H1 (cell line): ENCODE results near the gene RASGEF1C. TPM values are rescaled to one million over a fixed set of nuclear protein-coding genes. Genes with fewer than 3 reads are reported as not detected.
A peak's percentile ranks its signal among the peaks of the same experiment; 100 is the strongest.

Experiments
- CTCF ChIA-PET: fragments of 300-600 bp; sonication (Branson Sonifier 250); formaldehyde crosslinking; loops from one replicate; lab custom pipeline; 2021; ENCODE audit not compliant: partially characterized antibody; lab: Charles Lee
- POLR2A ChIA-PET: fragments of 300-600 bp; sonication (Branson Sonifier 250); formaldehyde crosslinking; loops from one replicate; lab custom pipeline; 2021; ENCODE audit warnings: inconsistent platforms; ENCODE audit not compliant: partially characterized antibody; lab: Charles Lee
- DNase-seq, 2 experiments: peaks; one replicate each; pipeline versions ENCODE4 v3.0.0 to v3.0.0-alpha.2; 2010 to 2022; ENCODE audit warnings: low spot score in 2 of 2, low read depth in 1 of 2, mixed read lengths in 1 of 2
- FAIRE-seq: peaks from 2 replicates; lab custom pipeline; 2011; peaks lifted over from hg19 to GRCh38; lab: Jason Lieb, UNC
- H2AFZ ChIP-seq: 2 replicates; pipeline ENCODE4 v1.8.1; 2012; ENCODE audit warnings: low read length, inconsistent platforms
- H2AK5ac ChIP-seq: 2 replicates; pipeline ENCODE4 v1.6.1; 2013; ENCODE audit warnings: low read depth, low read length
- H2BK120ac ChIP-seq: replicated peaks from 2 replicates; pipeline ENCODE3; 2013; ENCODE audit warnings: low read depth, low read length, inconsistent platforms
- H2BK12ac ChIP-seq: 2 replicates; pipeline ENCODE4 v1.6.1; 2013; ENCODE audit warnings: low read depth, low read length
- H2BK15ac ChIP-seq: 2 replicates; pipeline ENCODE4 v1.6.1; 2013; ENCODE audit warnings: low read length
- H2BK20ac ChIP-seq: 2 replicates; pipeline ENCODE4 v1.6.1; 2013; ENCODE audit warnings: low read length
- H2BK5ac ChIP-seq: 2 replicates; pipeline ENCODE4 v1.6.1; 2013; ENCODE audit warnings: low read depth, low read length
- H3K14ac ChIP-seq: 2 replicates; pipeline ENCODE4 v1.6.1; 2013; ENCODE audit warnings: inconsistent platforms; ENCODE audit not compliant: insufficient read length
- H3K18ac ChIP-seq: 2 replicates; pipeline ENCODE4 v1.6.1; 2013; ENCODE audit warnings: low read length; ENCODE audit errors: extremely low read depth
- H3K23ac ChIP-seq: 2 replicates; pipeline ENCODE4 v1.6.1; 2013; ENCODE audit warnings: inconsistent platforms; ENCODE audit not compliant: insufficient read length
- H3K23me2 ChIP-seq: 2 replicates; pipeline ENCODE4 v1.6.1; 2013; ENCODE audit warnings: low read depth, low read length
- H3K27ac ChIP-seq: 2 replicates; pipeline ENCODE4 v1.6.1; 2011; ENCODE audit warnings: low read depth, low read length, inconsistent platforms
- H3K27me3 ChIP-seq, 4 experiments: replicated peaks in 1 of 4; 1 replicate in 1 of 4; 2 replicates in 3 of 4; pipeline versions ENCODE4 v1.6.1 to v1.8.1; 2011 to 2013; ENCODE audit warnings: low read length in 3 of 4, mild to moderate bottlenecking in 3 of 4, inconsistent platforms in 2 of 4, mixed read lengths in 2 of 4, moderate library complexity in 1 of 4; ENCODE audit not compliant: control insufficient read depth in 3 of 4, insufficient read depth in 3 of 4; ENCODE audit errors: extremely low read depth in 1 of 4
- H3K36me3 ChIP-seq, 4 experiments: 2 replicates each; pipeline versions ENCODE4 v1.6.1 to v1.8.1; 2011 to 2013; ENCODE audit warnings: mild to moderate bottlenecking in 4 of 4, low read length in 3 of 4, moderate library complexity in 2 of 4, control low read depth in 1 of 4, inconsistent platforms in 1 of 4; ENCODE audit not compliant: insufficient read depth in 4 of 4, control insufficient read depth in 2 of 4
- H3K4ac ChIP-seq: replicated peaks from 2 replicates; pipeline ENCODE3; 2013; ENCODE audit warnings: low read length, low read depth, mixed read lengths, inconsistent platforms; ENCODE audit not compliant: insufficient read length
- H3K4me1 ChIP-seq, 4 experiments: replicated peaks in 1 of 4; 1 replicate in 1 of 4; 2 replicates in 3 of 4; pipeline versions ENCODE4 v1.6.1 to v1.8.1; 2011 to 2013; ENCODE audit warnings: low read length in 3 of 4, inconsistent platforms in 2 of 4, mixed read lengths in 1 of 4; ENCODE audit not compliant: insufficient read depth in 4 of 4, control insufficient read depth in 3 of 4
- H3K4me2 ChIP-seq, 2 experiments: 2 replicates each; pipeline versions ENCODE4 v1.6.1 to v1.8.1; 2011 to 2013; ENCODE audit warnings: low read depth in 2 of 2, low read length in 2 of 2, control low read depth in 1 of 2, inconsistent platforms in 1 of 2, mild to moderate bottlenecking in 1 of 2; ENCODE audit not compliant: insufficient read depth in 1 of 2
- H3K4me3 ChIP-seq, 4 experiments: fragments of 200-600, 300-600 bp in 1 of 4; sonication (generic), shearing (Covaris generic), sonication (Bioruptor Twin) in 1 of 4; 2 replicates each; pipeline versions ENCODE4 v1.5.1 to v1.8.1; 2011 to 2016; ENCODE audit warnings: low read length in 4 of 4, low read depth in 3 of 4, control low read depth in 2 of 4, inconsistent platforms in 2 of 4, mild to moderate bottlenecking in 2 of 4, mixed read lengths in 1 of 4, moderate library complexity in 1 of 4; ENCODE audit not compliant: insufficient read depth in 2 of 4; ENCODE audit errors: extremely low read depth in 1 of 4
- H3K56ac ChIP-seq: replicated peaks from 2 replicates; pipeline ENCODE3; 2013; ENCODE audit warnings: low read depth, mild to moderate bottlenecking, mixed read lengths, low read length, inconsistent platforms; ENCODE audit not compliant: insufficient read length
- H3K79me1 ChIP-seq: 2 replicates; pipeline ENCODE4 v1.6.1; 2013; ENCODE audit warnings: low read depth, low read length, control low read depth
- H3K79me2 ChIP-seq, 2 experiments: 2 replicates each; pipeline versions ENCODE4 v1.6.1 to v1.8.1; 2012 to 2013; ENCODE audit warnings: low read length in 2 of 2, mild to moderate bottlenecking in 2 of 2, inconsistent platforms in 1 of 2; ENCODE audit not compliant: insufficient read depth in 2 of 2, control insufficient read depth in 1 of 2
- H3K9ac ChIP-seq, 4 experiments: replicated peaks in 1 of 4; 1 replicate in 1 of 4; 2 replicates in 3 of 4; pipeline versions ENCODE4 v1.6.1 to v1.8.1; 2011 to 2013; ENCODE audit warnings: low read depth in 3 of 4, low read length in 3 of 4, control low read depth in 2 of 4, mild to moderate bottlenecking in 2 of 4, moderate library complexity in 2 of 4, inconsistent platforms in 1 of 4; ENCODE audit errors: extremely low read depth in 1 of 4
- H3K9me3 ChIP-seq, 2 experiments: 2 replicates each; pipeline versions ENCODE4 v1.6.1 to v1.8.1; 2012 to 2013; ENCODE audit warnings: mild to moderate bottlenecking in 2 of 2, moderate library complexity in 2 of 2, control low read depth in 1 of 2, inconsistent platforms in 1 of 2, low read depth in 1 of 2, low read length in 1 of 2, mixed read lengths in 1 of 2; ENCODE audit not compliant: insufficient read depth in 2 of 2
- H4K20me1 ChIP-seq, 2 experiments: replicated peaks in 1 of 2; 2 replicates each; pipeline versions ENCODE3 to v1.8.1; 2011 to 2013; ENCODE audit warnings: inconsistent platforms in 2 of 2, low read length in 2 of 2, mild to moderate bottlenecking in 1 of 2; ENCODE audit not compliant: insufficient read depth in 2 of 2, control insufficient read depth in 1 of 2
- H4K5ac ChIP-seq: 2 replicates; pipeline ENCODE4 v1.6.1; 2013; ENCODE audit warnings: low read length, low read depth, mixed read lengths, inconsistent platforms; ENCODE audit not compliant: insufficient read length
- H4K8ac ChIP-seq: 2 replicates; pipeline ENCODE4 v1.8.0; 2013; ENCODE audit warnings: mild to moderate bottlenecking, moderate library complexity, low read length, inconsistent platforms; ENCODE audit not compliant: insufficient read depth; ENCODE audit errors: extremely low read depth
- H4K91ac ChIP-seq: replicated peaks from 2 replicates; pipeline ENCODE3; 2013; ENCODE audit warnings: low read length, mixed read lengths, inconsistent platforms; ENCODE audit not compliant: insufficient read length
- BACH1 ChIP-seq: IDR thresholded peaks from 2 replicates; pipeline ENCODE4 v1.6.1; 2012; ENCODE audit warnings: low read length, improper control_type of control experiment
- BRCA1 ChIP-seq: IDR thresholded peaks from 2 replicates; pipeline ENCODE4 v1.6.1; 2012; ENCODE audit warnings: low read depth, low read length, improper control_type of control experiment
- CBX8 ChIP-seq: fragments of 300-800, 300-1000 bp; sonication (generic); IDR thresholded peaks from 2 replicates; pipeline ENCODE4 v1.7.1; 2016; ENCODE audit warnings: low read depth, low read length, borderline replicate concordance
- CTBP2 ChIP-seq: IDR thresholded peaks from 2 replicates; pipeline ENCODE4 v1.7.0; 2011; ENCODE audit warnings: borderline replicate concordance, mild to moderate bottlenecking, moderate library complexity, mixed read lengths, low read length; ENCODE audit not compliant: insufficient read depth, insufficient read length
- EZH2 ChIP-seq: fragments of 200-600 bp; sonication (generic); IDR thresholded peaks from 2 replicates; pipeline ENCODE4 v1.7.1; 2012; ENCODE audit warnings: low read depth, mild to moderate bottlenecking, moderate library complexity, low read length, inconsistent platforms; ENCODE audit not compliant: severe bottlenecking
- GABPA ChIP-seq: IDR thresholded peaks from 2 replicates; pipeline ENCODE4 v1.6.1; 2011; ENCODE audit warnings: mild to moderate bottlenecking, low read length, moderate library complexity, borderline replicate concordance; ENCODE audit not compliant: insufficient read depth
- HDAC2 ChIP-seq, 2 experiments: fragments of 300-600 bp in 1 of 2; sonication (generic) in 1 of 2; IDR thresholded peaks; 2 replicates each; pipeline ENCODE4 v1.6.1; 2011 to 2012; ENCODE audit warnings: low read depth in 2 of 2, low read length in 2 of 2, mild to moderate bottlenecking in 2 of 2, moderate library complexity in 2 of 2, borderline replicate concordance in 1 of 2, inconsistent platforms in 1 of 2
- POLR2A ChIP-seq, 2 experiments: IDR thresholded peaks; 1 replicate in 1 of 2; 2 replicates in 1 of 2; pipeline ENCODE4 v1.6.1; 2011; ENCODE audit warnings: low read depth in 2 of 2, low read length in 2 of 2, mild to moderate bottlenecking in 2 of 2; ENCODE audit errors: control extremely low read depth in 1 of 2
- RFX5 ChIP-seq: IDR thresholded peaks from 2 replicates; pipeline ENCODE4 v1.6.1; 2011; ENCODE audit warnings: low read depth, low read length, improper control_type of control experiment, borderline replicate concordance
- SP1 ChIP-seq: IDR thresholded peaks from 2 replicates; pipeline ENCODE4 v1.6.1; 2011; ENCODE audit warnings: low read depth, low read length
- SRF ChIP-seq: IDR thresholded peaks from 2 replicates; pipeline ENCODE4 v1.6.1; 2011; ENCODE audit warnings: mild to moderate bottlenecking, low read depth, low read length, moderate library complexity
- WGBS, 2 experiments: shearing (Covaris generic) in 1 of 2; methylation state at CpG; one replicate each; pipeline versions ENCODE4 v1.1.6 to v1.1.7; 2013 to 2015; ENCODE audit warnings: low lambda C conversion rate in 2 of 2, mixed read lengths in 2 of 2, inconsistent platforms in 1 of 2, low coverage in 1 of 2, missing lambda C conversion rate in 1 of 2; ENCODE audit not compliant: insufficient replicate concordance in 2 of 2, insufficient coverage in 1 of 2, insufficient read length in 1 of 2; ENCODE audit errors: extremely low coverage in 1 of 2, missing lambda C conversion rate in 1 of 2; 5-methylcytosine and 5-hydroxymethylcytosine counted together
- polyA plus RNA-seq, 7 experiments: library from polyadenylated mRNA; depleted of rRNA in 3 of 7; stranded (reverse) in 5 of 7; unstranded in 2 of 7; fragments of >200 nt in 5 of 7; fragments of 200-250 nt in 2 of 7; gene quantifications; 1 replicate in 5 of 7; 2 replicates in 1 of 7; 4 replicates in 1 of 7; pipeline versions ENCODE4 v1.2.1 to v1.2.3, GENCODE V29; 2011 to 2013; ENCODE audit warnings: missing spikeins in 2 of 7, mixed read lengths in 2 of 7
- total RNA-seq: library from RNA; stranded (reverse); fragmentation: NEBNext Ultra II Directional; extraction: Animal tissue kit (Norgen Biotek cat#: 25700); gene quantifications from 2 replicates; pipeline ENCODE4 v1.2.1, GENCODE V29; 2021

The RASGEF1C gene
- total and polyA plus RNA-seq, 2 of the 8 experiments (the other 6 are each of a cell fraction or from before 2014, with no cell fraction given): 0.26 to 0.61 TPM

DNA sequence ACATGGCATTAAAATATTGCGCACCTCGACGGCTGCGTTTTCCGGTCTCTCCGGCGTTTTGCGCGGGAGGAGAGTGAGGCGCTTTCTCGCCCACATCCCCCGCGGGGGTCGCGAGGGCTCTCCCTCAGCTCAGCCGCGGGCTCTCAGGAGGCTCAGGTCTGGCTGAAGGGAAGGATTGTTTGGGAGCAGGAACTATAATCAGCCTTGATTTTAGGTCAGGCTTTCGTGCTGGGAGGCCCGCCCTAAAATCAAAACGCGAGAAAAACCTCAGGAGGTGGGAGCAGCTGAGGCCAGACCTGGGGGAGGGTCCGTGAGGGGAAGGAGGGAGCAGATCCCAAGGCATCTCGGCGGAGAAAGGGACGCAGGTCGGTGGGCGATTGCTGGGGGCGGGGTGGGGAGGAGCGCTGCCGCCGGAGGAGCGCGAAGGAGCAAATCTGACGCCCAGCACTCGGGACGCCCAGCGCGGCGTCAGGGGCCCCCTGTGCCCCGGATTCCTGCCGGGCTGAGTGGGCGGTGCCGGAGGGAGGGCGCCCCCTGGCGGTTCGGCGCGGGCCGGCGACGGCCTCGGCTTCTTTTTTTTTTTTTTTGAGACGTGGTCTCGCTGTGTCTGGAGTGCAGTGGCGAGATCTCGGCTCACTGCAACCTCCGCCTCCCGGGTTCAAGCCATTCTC, 118.8 kb downstream of the RASGEF1C start:
- Histone ChIP-seq H4K91ac (peak overlapping the region; percentile 78), H3K9me3 (no peaks in the 10 kb centered on the region), H3K27ac (peak overlapping the region; percentile 84), H2BK15ac (no peak overlapping the region), H3K79me2 (no peaks in the 10 kb centered on the region), H3K27me3 (no peaks in the 10 kb centered on the region), H4K20me1 (no peaks in the 10 kb centered on the region), H3K18ac (peak overlapping the region; percentile 93), H3K9ac (peak overlapping the region in 3 of 4 experiments; percentile 15 to 63 (median 26); a peak in 6 of 7 replicates), H3K4me1 (peaks cover 1 to 14% (median 9%) of the 10 kb centered on the region in 4 experiments), H2BK12ac (no peak overlapping the region), H4K5ac (peak overlapping the region; percentile 91), H3K23me2 (0 out of 2 replicates have a peak, but pooled peaks cover 2% of the 10 kb centered on the region), H3K14ac (no peak overlapping the region), H3K36me3 (no peaks in the 10 kb centered on the region), H3K23ac (no peak overlapping the region), H2BK20ac (no peak overlapping the region), H2AK5ac (no peak overlapping the region), H3K56ac (peak overlapping the region; percentile 71), H2BK120ac (peak overlapping the region; percentile 87), H3K4me2 (peak overlapping the region; percentile 42 to 80; a peak in 3 of 4 replicates), H2BK5ac (peak overlapping the region; percentile 91), H4K8ac (peak overlapping the region; percentile 95; the same call in 1 of the 2 replicates), H3K4me3 (peak overlapping the region; percentile 13 to 62 (median 24); a peak in 7 of 8 replicates), H3K4ac (peak overlapping the region; percentile 82), H2AFZ (0 out of 2 replicates have a peak overlapping the region, but pooled peaks have one; percentile 8), H3K79me1 (no peaks in the 10 kb centered on the region)
- peak; percentile 24 for FAIRE-seq
- ChIA-PET POLR2A (interaction anchor here (0.7 to 3.9 kb wide), 5 partner anchors 9 to 166 kb away, joined by 3 to 25 read pairs (median 4); partner anchors contain the start of gene RNF130), CTCF (interaction anchor here (0.6 to 3.1 kb wide), 21 partner anchors 9 to 1482 kb away, joined by 3 to 15 read pairs (median 4); no protein-coding TSS in a partner anchor)
- 3% methylated on average over 37 of the region's 58 CpGs; no CpG with 5 or more reads in 1 of the 2 experiments for WGBS, 2 experiments
- DNase-seq: peak; percentile 80 to 95
- TF ChIP-seq CBX8 (no peak), HDAC2 (IDR thresholded peaks at IDR 0.05; ENCODE audit: borderline replicate concordance in 1 of 2, low read depth in 2 of 2, low read length in 2 of 2) (0 out of 4 replicates have a peak, but pooled peaks of 1 of the 2 experiments have one; percentile 4), SRF (0 out of 2 replicates have a peak, but pooled peaks have one; percentile 18), BACH1 (no peak), BRCA1 (peak; percentile 48; the same call in 1 of the 2 replicates), CTBP2 (no peak), EZH2 (no peak), POLR2A (IDR thresholded peaks at IDR 0.05; ENCODE audit: control extremely low read depth in 1 of 2, low read depth in 2 of 2, low read length in 2 of 2) (peak in 1 of 2 experiments; percentile 52; a peak in 2 of 3 replicates), RFX5 (no peak), SP1 (peak; percentile 80), GABPA (no peak)
